Measurements from ENCODE around the gene MSANTD1.

Gene MSANTD1

DNA sequence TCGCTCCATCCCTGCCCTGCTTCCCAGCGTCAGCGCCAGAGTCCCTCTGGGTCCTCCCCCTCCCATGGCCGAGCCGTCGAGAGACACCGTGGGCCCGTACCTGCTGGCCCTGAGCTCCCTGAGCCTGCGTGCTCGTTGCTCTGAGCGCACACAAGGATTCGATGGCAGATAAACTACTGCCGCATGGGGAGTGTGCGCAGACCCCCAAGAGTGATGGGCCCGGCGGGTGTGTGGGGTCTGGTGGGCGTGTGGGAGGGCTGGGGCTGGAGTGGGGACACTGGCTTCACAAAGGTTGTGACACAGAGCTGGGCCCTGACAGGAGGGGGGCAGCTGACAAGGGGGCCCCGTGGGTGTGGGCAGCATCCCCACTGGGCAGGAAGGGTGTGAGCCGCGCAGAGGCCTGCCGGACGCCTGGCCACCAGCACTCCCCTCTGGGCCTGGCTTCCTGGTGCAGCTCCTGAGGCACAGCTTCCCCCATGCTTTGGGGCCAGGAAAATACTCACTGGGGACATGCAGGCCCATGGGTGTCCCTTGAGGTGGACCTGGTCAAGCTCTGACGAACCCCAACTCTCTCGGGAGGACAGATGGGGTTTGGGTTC is 39.1 kb downstream of the MSANTD1 start:
- ATAC-seq (ENCODE audit: low read depth): no peak
- no peak for DNase-seq (ENCODE audit: low spot score)

DNA sequence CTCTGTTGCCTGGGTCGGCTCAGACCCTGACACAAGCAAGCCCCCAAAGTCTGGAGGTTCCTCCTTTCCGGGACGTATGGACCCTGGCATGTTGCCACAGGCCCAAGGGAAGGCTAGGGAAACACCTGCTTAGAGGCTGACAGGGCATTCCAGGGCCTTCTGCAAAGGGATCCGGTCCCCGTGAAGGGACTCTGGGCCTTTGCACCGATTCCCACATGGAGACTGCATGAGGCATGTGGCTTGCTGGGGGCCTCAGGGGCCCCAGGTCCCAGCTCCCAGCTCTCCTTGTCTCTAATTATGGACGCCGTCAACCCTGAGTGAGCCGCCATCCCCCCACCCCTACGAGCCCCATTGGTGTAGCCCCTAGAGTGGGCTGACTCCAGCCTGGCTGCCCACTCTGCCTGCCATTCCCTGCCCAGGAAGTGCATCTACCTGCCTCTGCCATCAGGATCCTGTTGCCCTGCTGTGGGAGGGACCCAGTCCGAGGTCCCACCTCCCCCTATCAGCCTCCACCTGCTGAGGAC is 39.7 kb downstream of the MSANTD1 start:
- Histone ChIP-seq H3K27me3 (ENCODE audit: insufficient read depth, poor library complexity, severe bottlenecking) (no peaks in the 10 kb centered on the region), H3K4me3 (ENCODE audit: severe bottlenecking) (no peak overlapping the region), H3K4me1 (ENCODE audit: insufficient read depth, poor library complexity, severe bottlenecking) (peaks cover 4% of the 10 kb centered on the region), H3K9me3 (ENCODE audit: severe bottlenecking) (no peaks in the 10 kb centered on the region), H3K27ac (ENCODE audit: poor library complexity, severe bottlenecking) (no peak overlapping the region), H3K36me3 (ENCODE audit: low read depth) (no peaks in the 10 kb centered on the region)
- no peak for DNase-seq (ENCODE audit: low spot score)
- TF ChIP-seq, protein P1, sequence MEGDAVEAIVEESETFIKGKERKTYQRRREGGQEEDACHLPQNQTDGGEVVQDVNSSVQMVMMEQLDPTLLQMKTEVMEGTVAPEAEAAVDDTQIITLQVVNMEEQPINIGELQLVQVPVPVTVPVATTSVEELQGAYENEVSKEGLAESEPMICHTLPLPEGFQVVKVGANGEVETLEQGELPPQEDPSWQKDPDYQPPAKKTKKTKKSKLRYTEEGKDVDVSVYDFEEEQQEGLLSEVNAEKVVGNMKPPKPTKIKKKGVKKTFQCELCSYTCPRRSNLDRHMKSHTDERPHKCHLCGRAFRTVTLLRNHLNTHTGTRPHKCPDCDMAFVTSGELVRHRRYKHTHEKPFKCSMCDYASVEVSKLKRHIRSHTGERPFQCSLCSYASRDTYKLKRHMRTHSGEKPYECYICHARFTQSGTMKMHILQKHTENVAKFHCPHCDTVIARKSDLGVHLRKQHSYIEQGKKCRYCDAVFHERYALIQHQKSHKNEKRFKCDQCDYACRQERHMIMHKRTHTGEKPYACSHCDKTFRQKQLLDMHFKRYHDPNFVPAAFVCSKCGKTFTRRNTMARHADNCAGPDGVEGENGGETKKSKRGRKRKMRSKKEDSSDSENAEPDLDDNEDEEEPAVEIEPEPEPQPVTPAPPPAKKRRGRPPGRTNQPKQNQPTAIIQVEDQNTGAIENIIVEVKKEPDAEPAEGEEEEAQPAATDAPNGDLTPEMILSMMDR (IDR thresholded peaks at IDR 0.05; ENCODE audit: poor library complexity, severe bottlenecking): no peak
- no peak for ATAC-seq (ENCODE audit: low read depth)

More for the DNA sequence above, 39.1 kb downstream of the MSANTD1 start:
- Histone ChIP-seq H3K4me3 (ENCODE audit: severe bottlenecking) (no peak overlapping the region), H3K4me1 (ENCODE audit: insufficient read depth, poor library complexity, severe bottlenecking) (peaks cover 4% of the 10 kb centered on the region), H3K27me3 (ENCODE audit: insufficient read depth, poor library complexity, severe bottlenecking) (no peaks in the 10 kb centered on the region), H3K36me3 (ENCODE audit: low read depth) (no peaks in the 10 kb centered on the region), H3K9me3 (ENCODE audit: severe bottlenecking) (no peaks in the 10 kb centered on the region), H3K27ac (ENCODE audit: poor library complexity, severe bottlenecking) (no peak overlapping the region)
- TF ChIP-seq, protein P1 (IDR thresholded peaks at IDR 0.05; ENCODE audit: poor library complexity, severe bottlenecking): no peak

DNA sequence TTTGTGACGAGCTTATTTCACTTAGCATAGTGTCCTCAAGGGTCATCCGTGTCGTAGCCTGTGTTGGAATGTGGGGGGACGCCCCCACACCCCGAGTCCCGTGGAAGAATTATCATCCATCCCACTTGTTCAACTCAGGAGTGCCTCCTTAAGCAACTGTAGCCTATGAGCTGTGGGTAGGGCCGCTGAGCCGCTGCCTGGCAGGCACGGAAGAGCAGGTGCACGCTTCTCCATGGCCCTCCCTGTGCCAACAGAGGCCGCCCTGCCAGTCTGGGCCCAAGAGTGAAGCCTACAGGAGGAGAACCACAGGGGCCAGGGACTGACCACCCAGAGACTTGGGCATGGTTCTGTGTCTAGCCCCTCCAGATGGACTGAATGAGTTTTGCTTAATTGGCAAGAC is 41.5 kb downstream of the MSANTD1 start:
- DNase-seq (ENCODE audit: low spot score): no peak
- TF ChIP-seq, protein P1 (IDR thresholded peaks at IDR 0.05; ENCODE audit: poor library complexity, severe bottlenecking): no peak
- Histone ChIP-seq H3K4me1 (ENCODE audit: insufficient read depth, poor library complexity, severe bottlenecking) (peaks cover 4% of the 10 kb centered on the region), H3K36me3 (ENCODE audit: low read depth) (no peaks in the 10 kb centered on the region), H3K4me3 (ENCODE audit: severe bottlenecking) (no peak overlapping the region), H3K27me3 (ENCODE audit: insufficient read depth, poor library complexity, severe bottlenecking) (no peaks in the 10 kb centered on the region), H3K9me3 (ENCODE audit: severe bottlenecking) (no peaks in the 10 kb centered on the region), H3K27ac (ENCODE audit: poor library complexity, severe bottlenecking) (no peak overlapping the region)
- no peak for ATAC-seq (ENCODE audit: low read depth)

DNA sequence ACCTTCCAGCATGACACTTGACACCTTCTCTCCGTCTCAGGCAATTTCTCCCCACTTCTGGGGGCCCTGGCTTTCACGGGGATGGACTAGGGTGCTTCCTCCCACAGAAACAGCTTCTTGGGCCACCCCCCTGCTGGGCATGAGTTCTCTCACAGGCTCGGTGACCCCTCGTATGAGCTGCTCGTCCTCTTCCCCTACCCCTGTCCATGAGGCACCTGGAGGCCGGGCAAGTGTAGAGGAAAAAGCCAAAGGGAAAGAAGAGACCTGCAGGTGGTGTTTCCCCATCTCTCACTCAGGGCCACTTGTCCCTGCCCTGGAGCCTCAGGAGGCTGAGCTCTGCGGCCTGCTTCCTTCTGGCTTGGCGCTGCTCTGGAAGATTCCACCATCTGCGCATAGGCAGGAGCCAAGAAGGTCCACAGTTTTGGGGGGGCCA is 41.9 kb downstream of the MSANTD1 start:
- Histone ChIP-seq H3K4me3 (ENCODE audit: severe bottlenecking) (no peak overlapping the region), H3K36me3 (ENCODE audit: low read depth) (no peaks in the 10 kb centered on the region), H3K4me1 (ENCODE audit: insufficient read depth, poor library complexity, severe bottlenecking) (peaks cover 1% of the 10 kb centered on the region), H3K27me3 (ENCODE audit: insufficient read depth, poor library complexity, severe bottlenecking) (no peaks in the 10 kb centered on the region), H3K27ac (ENCODE audit: poor library complexity, severe bottlenecking) (no peak overlapping the region), H3K9me3 (ENCODE audit: severe bottlenecking) (no peaks in the 10 kb centered on the region)
- DNase-seq (ENCODE audit: low spot score) (no peak), ATAC-seq (ENCODE audit: low read depth) (no peak)
- TF ChIP-seq, protein P1 (IDR thresholded peaks at IDR 0.05; ENCODE audit: poor library complexity, severe bottlenecking): no peak

DNA sequence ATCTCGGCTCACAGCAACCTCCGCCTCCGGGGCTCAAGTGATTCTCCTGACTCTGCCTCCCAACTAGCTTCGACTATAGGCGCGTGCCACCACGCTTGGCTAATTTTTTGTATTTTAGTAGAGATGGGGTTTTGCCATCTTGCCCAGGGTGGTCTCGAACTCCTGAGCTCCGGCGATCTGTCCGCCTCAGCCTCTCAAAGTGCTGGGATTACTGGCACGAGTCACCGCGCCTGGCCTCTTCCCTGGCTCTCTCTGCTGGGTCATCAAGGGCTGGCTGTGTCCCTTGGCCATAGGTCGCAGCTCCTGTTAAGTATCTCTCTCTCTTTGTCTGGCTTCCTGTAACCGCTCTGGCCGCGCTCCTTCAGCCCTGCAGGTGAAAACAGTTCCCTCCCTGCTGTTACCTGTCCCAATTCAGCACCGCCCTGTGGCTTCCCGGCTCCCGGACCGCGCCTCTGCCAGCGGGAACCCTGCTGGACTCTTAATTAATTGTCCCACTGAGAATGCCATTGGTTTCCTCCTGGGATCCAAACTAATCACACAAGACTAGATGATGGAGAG is 42.5 kb downstream of the MSANTD1 start:
- Histone ChIP-seq H3K36me3 (ENCODE audit: low read depth) (no peaks in the 10 kb centered on the region), H3K9me3 (ENCODE audit: severe bottlenecking) (no peaks in the 10 kb centered on the region), H3K27ac (ENCODE audit: poor library complexity, severe bottlenecking) (peak overlapping the region; percentile 41), H3K4me3 (ENCODE audit: severe bottlenecking) (peak overlapping the region; percentile 59), H3K27me3 (ENCODE audit: insufficient read depth, poor library complexity, severe bottlenecking) (no peaks in the 10 kb centered on the region), H3K4me1 (ENCODE audit: insufficient read depth, poor library complexity, severe bottlenecking) (no peaks in the 10 kb centered on the region)
- TF ChIP-seq, protein P1 (IDR thresholded peaks at IDR 0.05; ENCODE audit: poor library complexity, severe bottlenecking): no peak
- ATAC-seq (ENCODE audit: low read depth): peak; percentile 22; the same call in 2 of the 3 replicates
- no peak for DNase-seq (ENCODE audit: low spot score)

Data from RWPE2 (cell line).